ENCODE data around the gene LIPG.

Gene LIPG

DNA sequence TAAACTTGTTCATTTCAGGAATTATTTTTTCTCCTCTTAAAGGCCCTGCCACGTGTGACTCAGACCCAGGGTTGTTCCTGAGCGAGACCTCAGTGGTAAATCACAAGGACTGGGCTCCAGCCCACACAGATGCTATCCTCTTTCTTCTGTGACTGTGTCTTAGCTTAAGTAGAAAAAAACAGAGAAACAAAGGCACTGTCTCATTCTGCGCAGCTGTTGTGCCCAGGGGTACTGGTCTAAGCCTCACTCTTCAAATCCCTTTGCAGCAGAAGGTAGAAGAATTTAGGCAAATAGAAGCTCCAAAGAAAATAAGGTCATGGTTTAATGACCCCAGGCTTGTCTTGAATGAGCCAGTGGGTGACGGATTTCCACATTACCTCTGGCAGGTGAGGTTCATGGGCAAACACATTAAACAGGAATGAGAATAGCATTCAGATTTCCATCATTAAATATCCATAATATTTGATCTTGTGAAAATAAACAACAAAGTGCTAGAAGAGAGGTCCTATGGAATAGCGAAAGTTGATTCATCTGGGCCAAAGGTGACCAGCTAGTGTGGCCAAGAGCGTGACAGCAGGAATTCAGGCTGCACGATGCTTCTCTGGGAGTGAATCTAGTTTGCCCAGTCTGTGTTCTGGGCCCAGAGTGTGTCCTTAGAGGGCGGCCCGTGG is 63.3 kb downstream of the LIPG start:
- Mint-ChIP-seq H3K27me3 (peaks cover 39% of the 10 kb centered on the region), H3K27ac (no peak overlapping the region), H3K4me1 (no peaks in the 10 kb centered on the region), H3K9me3 (peaks cover 3% of the 10 kb centered on the region), H3K4me3 (no peak overlapping the region), H3K36me3 (no peaks in the 10 kb centered on the region)
- ATAC-seq, result no peak

DNA sequence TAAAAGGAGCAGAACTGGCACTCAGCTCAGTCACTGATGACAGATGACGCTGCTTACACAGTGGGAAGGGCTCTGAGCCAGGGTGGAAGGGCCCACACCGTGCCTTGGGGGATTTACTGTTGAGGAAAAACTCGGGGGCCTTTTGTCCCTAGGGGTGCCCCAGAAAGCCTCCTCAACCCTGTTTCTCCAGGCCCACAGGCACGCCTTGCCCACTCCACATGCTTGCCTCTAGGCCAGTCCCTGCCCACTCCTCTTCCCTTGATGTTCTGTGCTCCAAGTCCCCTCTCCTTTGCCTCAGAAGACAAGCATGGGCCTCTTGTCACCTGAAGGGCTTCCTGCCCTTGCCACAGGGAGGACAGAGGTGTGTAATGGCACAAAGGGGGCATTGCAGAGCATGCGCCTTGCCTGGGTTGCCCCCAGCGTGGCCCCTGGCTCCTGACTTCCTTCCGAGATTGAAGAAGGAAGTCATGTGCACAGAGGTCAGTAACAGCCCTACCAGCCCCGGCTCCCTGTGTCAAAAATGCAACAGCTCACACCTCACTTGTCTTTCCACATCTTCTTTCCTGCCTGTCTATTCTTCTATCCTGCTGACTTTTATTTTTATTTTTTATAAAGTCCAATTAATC is 65.1 kb downstream of the LIPG start:
- Mint-ChIP-seq H3K36me3 (no peaks in the 10 kb centered on the region), H3K4me1 (no peaks in the 10 kb centered on the region), H3K27me3 (peaks cover 42% of the 10 kb centered on the region), H3K9me3 (no peaks in the 10 kb centered on the region), H3K4me3 (no peak overlapping the region), H3K27ac (no peak overlapping the region)
- ATAC-seq, result no peak

DNA sequence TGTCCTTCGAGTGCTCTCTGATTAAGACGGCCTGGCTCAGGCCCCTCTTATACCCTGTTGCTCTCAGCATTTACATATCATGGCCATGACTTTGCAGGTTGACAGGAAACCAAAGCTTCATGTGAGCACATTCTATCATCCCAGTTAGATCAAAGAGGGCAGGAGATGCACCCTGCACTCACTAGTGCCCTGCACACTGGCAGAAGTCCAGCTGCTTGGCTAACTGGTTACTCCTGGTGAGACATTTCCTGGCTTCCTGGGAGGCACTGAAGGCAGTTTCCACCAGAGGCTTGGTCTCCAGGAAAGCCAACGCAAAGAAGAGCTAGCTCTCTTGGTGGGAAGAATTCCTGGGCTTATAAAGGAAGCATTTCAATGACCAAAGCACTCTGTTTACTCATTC is 66.3 kb downstream of the LIPG start:
- H3K4me3 Mint-ChIP-seq, result no peak overlapping the region
- peaks cover 37% of the 10 kb centered on the region for H3K27me3 Mint-ChIP-seq
- H3K27ac Mint-ChIP-seq, result no peak overlapping the region
- no peaks in the 10 kb centered on the region for H3K36me3 Mint-ChIP-seq
- H3K4me1 Mint-ChIP-seq, result no peaks in the 10 kb centered on the region
- ATAC-seq, result no peak
- H3K9me3 Mint-ChIP-seq, result no peaks in the 10 kb centered on the region

DNA sequence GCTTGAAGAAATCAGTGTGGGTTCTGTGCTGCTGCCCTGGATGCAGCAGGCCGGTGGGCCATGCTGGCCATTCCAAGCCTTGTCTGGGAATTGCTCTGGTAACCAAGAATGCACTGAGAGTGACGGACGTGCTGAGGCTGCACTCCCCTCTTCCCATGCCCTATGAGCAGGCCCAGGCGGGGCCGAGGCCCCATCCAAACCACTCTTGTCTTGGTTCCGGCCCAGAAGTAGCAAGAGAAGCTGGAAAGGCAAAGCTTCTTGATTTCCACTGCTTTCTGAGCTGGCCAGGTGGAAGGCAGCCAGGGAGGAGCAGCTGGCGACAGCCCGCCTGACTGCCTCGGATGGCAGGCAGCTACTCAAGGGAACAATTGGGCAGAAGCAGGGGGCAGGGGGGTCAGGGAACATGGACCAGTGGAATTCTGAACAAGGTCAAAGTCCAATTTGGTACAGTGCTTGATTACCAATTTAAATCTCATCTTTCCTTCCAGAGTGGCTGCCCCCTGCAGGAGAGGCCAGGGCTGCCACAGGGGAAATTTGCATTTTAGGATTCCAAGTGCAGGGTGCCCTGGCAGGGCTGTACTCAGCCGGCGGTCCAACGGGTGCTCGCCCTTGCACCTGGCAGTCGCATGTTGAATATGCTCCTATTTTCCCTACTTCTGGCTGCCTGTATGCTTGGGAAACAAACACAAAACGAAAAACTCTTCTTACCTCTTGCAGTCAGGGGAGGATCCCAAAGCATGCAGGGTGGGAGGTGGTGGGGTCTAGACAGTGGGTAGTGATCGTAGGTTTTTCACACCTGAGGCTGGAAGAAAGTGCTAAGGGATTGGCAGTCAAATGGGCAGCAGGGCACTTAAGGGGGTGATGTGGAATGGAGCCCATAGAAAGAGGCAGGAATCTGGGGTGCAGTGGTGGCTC is 67.3 kb downstream of the LIPG start:
- Mint-ChIP-seq H3K27me3 (peaks cover 30% of the 10 kb centered on the region), H3K4me1 (no peaks in the 10 kb centered on the region), H3K4me3 (no peak overlapping the region), H3K27ac (no peak overlapping the region), H3K36me3 (no peaks in the 10 kb centered on the region), H3K9me3 (no peaks in the 10 kb centered on the region)
- no peak for ATAC-seq

DNA sequence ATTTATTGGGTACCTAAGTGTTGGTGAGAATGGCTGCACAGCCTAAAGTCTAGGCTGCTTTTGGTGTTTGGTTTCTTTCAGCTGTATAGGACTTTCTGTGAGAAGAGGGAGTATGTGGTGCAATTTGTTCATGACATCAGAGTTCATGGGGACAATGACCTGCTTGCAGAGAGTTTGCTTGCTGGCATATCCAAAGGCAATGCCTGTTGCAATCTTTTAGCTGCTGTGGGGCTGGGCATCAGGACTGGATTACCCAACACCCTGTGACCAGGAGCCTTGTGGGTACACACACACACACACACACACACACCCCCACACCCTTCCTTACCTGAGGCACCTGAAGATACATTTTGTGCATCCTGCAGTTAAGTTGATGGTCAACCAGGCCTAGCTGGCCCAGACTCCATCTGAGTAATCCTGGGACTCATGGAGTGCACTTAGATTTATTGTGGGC is 68.4 kb downstream of the LIPG start:
- H3K36me3 Mint-ChIP-seq, result no peaks in the 10 kb centered on the region
- H3K4me1 Mint-ChIP-seq, result no peaks in the 10 kb centered on the region
- no peak overlapping the region for H3K4me3 Mint-ChIP-seq
- peaks cover 30% of the 10 kb centered on the region for H3K27me3 Mint-ChIP-seq
- H3K27ac Mint-ChIP-seq, result no peak overlapping the region
- ATAC-seq, result no peak
- no peaks in the 10 kb centered on the region for H3K9me3 Mint-ChIP-seq

DNA sequence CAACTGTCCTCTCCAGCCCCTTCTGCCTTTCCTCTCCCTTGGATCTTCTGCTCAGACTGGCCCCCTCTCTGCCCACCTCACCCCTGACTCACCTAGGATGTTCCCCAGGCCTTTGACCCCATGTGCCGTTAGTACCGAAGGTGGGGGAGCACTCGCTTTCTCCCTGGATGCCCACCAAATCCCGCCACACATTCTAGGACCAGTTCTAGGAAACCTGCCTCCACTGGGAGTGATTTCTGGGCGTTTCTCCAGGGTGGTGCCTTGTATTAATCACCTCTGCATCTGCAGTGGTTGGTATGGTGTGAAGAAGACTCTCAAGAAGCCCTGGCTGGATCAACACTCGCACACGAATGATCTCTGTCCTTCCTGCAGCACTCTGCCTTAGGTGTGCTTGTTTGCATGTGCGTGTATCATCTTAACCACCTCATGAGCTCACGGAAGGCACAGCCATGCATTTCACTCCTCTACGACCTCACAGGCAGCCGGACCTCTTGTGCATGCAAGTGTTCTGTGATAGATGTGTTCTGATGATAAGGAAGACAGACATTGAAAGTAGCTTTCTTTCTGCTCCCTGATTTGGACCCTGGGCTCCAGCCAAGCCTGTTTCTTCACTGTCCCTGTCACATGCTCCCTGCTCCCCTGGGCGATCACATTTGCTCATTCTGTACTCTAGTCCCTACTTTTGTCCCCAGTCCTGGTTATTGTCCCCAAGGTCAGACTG is 69.4 kb downstream of the LIPG start:
- H3K4me3 Mint-ChIP-seq, result no peak overlapping the region

DNA sequence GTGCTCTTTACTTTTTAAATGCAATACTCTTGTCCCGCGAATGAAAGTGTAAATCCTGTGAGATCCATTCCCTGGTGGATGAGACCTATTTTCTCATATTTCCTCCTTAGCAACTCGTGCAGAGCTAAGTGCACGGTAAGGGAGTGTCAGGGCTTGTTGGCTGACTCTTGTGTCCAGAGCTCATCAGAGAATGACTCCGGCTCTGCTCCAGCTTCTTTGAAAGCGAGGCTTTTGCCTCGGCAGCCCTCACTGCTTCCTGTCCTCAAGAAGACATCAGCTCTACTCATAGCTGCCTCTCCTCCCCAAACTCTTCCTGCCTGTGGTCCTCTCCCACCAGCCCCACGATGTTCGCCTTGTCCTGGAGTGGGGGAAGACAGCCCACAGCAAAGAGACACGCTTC is 70.7 kb downstream of the LIPG start:
- Mint-ChIP-seq H3K4me1 (no peaks in the 10 kb centered on the region), H3K9me3 (no peaks in the 10 kb centered on the region), H3K27ac (no peak overlapping the region), H3K36me3 (no peaks in the 10 kb centered on the region), H3K4me3 (no peak overlapping the region), H3K27me3 (peaks cover 32% of the 10 kb centered on the region)
- ATAC-seq, result no peak

More for the DNA sequence above, 69.4 kb downstream of the LIPG start:
- Mint-ChIP-seq H3K9me3 (no peaks in the 10 kb centered on the region), H3K36me3 (no peaks in the 10 kb centered on the region), H3K27me3 (peaks cover 30% of the 10 kb centered on the region), H3K4me1 (no peaks in the 10 kb centered on the region), H3K27ac (no peak overlapping the region)
- ATAC-seq, result no peak

DNA sequence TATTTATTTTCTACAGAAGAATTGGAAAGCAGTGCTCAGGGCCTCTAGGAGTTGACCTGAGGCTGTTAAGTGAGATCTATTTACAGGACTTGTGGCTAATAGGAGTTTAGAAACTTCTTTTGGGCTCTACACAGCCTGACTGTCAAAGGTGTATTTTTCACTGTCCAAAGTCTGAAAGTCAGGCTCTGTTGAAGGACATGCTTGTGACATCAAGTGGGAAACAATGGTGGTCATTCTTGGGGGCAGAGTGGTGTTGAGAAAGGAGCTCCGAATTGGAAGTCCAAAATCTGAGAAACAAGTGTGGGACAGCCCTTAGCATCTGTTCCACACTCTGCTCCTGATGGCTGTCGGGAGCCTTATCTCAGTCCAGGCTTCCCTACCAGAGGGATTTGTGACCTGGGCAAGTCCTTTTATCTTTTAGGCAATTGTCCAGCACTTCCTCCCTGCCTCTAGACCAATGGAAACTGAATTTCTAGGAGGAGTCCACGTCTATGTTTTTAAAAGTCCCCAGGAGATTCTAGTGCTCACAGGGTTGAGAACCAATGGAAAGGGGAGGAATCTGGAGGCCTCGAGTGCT is 76.4 kb downstream of the LIPG start:
- no peak overlapping the region for H3K4me3 Mint-ChIP-seq
- ATAC-seq, result no peak

DNA sequence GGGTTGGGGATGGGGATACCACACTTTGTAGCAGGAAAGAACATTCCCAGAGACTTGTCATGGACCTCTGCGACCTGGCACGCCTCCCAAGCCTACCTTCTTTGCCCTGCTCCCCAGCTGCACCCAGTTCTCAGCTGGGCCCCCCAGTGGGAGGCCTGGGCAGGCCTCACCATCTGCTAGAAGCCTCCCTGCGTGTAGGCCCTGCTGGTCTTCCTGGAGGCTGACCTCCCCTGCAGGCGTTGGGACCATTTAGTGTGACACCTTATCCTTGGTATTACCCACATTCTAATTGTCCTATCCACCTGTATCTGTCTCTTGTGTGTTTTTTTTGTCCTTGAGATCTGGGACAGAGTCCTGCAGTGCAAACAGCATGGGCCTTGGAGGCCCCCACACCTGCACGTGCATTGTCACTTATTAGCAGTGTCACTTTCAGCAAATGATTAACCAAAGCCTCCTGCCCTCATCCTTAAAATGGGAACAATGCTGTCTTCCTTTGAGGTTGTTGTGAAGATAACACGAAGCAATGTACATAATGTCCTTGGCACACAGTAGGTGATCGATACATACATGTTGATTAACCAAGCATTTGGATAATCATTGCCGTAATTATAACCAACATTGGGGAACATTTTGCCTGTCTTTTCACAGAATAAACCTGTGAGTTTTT is 77.2 kb downstream of the LIPG start:
- Mint-ChIP-seq H3K4me3 (no peak overlapping the region), H3K36me3 (no peaks in the 10 kb centered on the region), H3K27me3 (peaks cover 37% of the 10 kb centered on the region), H3K4me1 (no peaks in the 10 kb centered on the region), H3K27ac (no peak overlapping the region), H3K9me3 (no peaks in the 10 kb centered on the region)
- ATAC-seq, result no peak

More for the DNA sequence above, 76.4 kb downstream of the LIPG start:
- H3K9me3 Mint-ChIP-seq, result no peaks in the 10 kb centered on the region
- no peaks in the 10 kb centered on the region for H3K4me1 Mint-ChIP-seq
- H3K27ac Mint-ChIP-seq, result no peak overlapping the region
- H3K36me3 Mint-ChIP-seq, result no peaks in the 10 kb centered on the region
- H3K27me3 Mint-ChIP-seq, result peaks cover 30% of the 10 kb centered on the region

DNA sequence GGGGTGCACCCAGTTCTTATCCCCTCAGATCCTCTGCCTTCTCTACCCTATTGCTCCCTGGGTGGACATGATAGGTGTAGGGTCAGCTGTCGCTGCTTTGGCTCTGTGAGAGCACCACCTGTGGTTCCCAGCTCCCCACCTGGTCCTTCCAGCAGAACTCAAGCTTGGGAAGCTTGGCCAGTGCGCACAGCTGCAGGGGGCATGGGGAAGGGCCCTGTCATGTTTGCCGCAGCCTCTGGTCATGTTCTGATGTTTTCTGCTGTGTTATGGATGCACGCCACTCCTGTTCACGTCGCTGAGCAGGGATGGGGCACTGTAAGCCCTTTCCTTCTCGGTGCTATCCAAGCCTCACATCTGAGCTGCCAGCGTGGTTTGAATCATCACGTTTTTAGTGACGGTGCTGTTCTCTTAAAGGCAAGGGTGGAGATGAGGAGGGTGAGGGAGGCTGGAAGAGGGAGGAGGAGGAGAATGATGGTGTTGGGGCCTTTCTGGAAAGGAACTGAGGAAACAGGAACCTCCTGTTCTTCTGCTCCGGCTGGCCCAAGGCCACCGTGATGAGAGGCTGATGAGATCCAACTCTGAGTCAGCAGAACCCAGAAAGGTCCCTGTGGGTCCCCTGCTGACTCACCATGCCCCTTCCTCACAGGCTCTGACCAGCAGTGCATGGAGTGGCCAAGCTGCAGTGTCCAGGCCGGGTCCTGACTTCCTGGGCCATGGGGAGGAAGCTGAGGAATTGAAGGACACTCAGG is 78.0 kb downstream of the LIPG start:
- Mint-ChIP-seq H3K27me3 (peaks cover 45% of the 10 kb centered on the region), H3K4me3 (no peak overlapping the region), H3K9me3 (no peaks in the 10 kb centered on the region), H3K27ac (no peak overlapping the region), H3K4me1 (no peaks in the 10 kb centered on the region), H3K36me3 (no peaks in the 10 kb centered on the region)
- ATAC-seq, result no peak

DNA sequence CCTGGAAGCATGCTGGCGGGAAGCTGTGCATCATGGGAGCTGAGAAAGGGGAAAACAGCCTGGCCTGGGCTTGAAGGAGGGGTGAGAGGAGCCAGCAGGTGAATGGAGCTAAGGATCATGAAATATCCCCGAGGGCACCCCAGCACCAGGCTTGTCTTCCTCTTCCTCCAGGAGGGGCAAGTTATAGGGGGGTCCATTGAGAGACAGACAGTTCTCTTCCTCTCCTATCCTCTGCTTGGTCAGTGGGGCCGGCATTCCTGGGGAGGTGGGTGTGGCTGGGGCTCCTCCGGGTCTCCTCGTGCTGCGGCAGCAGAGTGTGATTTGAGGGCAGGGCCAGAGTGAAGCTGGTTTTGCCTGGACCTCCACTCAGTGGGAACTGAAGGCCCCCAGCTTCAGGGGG is 78.9 kb downstream of the LIPG start:
- Mint-ChIP-seq H3K36me3 (no peaks in the 10 kb centered on the region), H3K4me3 (no peak overlapping the region), H3K27ac (no peak overlapping the region), H3K9me3 (no peaks in the 10 kb centered on the region), H3K27me3 (peaks cover 48% of the 10 kb centered on the region), H3K4me1 (no peaks in the 10 kb centered on the region)
- no peak for ATAC-seq

DNA sequence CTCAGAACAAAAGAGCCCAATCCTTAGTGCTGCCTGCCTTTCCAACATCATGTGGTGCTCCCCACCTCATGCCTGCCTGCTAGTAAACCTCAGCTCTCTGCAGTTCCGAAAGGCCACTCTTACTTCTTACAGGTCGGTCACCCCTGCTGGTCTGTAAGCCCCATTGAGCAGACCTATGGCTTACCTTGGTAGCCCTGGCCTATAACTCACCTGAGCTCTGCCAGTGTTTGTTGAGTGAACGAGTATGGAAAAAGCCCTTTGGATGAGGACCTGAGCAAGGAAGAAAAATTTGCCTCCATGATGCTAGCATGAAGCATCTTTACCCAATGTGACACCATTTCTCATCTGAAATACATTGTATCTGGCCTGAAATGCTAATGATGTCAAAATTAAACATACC is 83.3 kb downstream of the LIPG start:
- H3K4me3 Mint-ChIP-seq, result no peak overlapping the region
- ATAC-seq, result no peak
- H3K36me3 Mint-ChIP-seq, result no peaks in the 10 kb centered on the region
- H3K4me1 Mint-ChIP-seq, result no peaks in the 10 kb centered on the region
- no peak overlapping the region for H3K27ac Mint-ChIP-seq
- H3K9me3 Mint-ChIP-seq, result no peaks in the 10 kb centered on the region
- peaks cover 34% of the 10 kb centered on the region for H3K27me3 Mint-ChIP-seq

DNA sequence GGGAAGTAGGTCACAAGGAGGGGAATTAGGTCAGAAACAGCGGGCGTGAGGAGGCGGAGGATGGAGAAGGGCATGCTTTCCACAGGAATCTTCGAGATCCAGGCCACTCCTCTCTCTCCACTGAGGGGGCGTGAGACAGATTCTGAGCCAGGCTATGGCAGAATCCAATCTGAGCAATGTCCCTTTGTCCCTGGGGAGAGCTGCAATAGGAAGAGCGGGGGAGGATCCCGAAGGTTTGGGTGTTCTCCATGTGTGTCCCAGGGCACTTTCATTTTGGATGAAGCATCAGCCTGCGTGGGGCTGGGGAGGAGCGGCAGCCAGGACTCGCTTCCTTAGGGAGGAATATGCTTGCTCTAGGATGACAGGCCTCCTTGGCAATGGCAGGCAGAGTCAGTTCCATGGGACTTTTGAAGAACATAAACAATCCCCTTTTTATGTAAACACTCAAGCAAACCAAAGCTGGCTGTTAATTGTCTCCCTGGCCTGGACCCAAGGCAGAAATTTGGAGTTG is 84.0 kb downstream of the LIPG start:
- H3K36me3 Mint-ChIP-seq, result no peaks in the 10 kb centered on the region

DNA sequence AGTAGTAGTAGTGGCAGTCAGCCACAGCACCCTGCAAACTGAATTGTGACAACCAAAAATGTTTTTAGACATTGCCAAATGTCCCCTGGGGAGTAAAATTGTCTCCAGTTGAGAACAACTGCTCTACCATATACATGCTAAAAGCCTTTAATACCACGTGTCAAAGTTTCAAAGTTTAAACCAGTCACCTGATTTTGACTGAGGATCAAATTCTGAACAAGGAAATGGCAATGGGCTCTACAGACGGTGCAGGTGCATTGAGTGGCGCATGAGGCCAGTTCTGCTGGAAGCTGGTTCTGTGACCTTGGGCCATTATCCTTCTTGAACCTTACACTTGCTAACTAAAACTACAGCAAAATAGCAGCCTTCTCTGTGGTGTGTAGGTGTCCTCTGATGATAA is 85.0 kb downstream of the LIPG start:
- H3K27me3 Mint-ChIP-seq, result peaks cover 21% of the 10 kb centered on the region
- no peaks in the 10 kb centered on the region for H3K4me1 Mint-ChIP-seq
- no peak overlapping the region for H3K27ac Mint-ChIP-seq
- H3K9me3 Mint-ChIP-seq, result no peaks in the 10 kb centered on the region
- ATAC-seq, result no peak
- no peaks in the 10 kb centered on the region for H3K36me3 Mint-ChIP-seq
- H3K4me3 Mint-ChIP-seq, result no peak overlapping the region

More for the DNA sequence above, 84.0 kb downstream of the LIPG start:
- no peaks in the 10 kb centered on the region for H3K9me3 Mint-ChIP-seq
- no peaks in the 10 kb centered on the region for H3K4me1 Mint-ChIP-seq
- no peak overlapping the region for H3K4me3 Mint-ChIP-seq
- ATAC-seq, result no peak
- peaks cover 27% of the 10 kb centered on the region for H3K27me3 Mint-ChIP-seq
- no peak overlapping the region for H3K27ac Mint-ChIP-seq

All from stimulated activated memory B cell treated with anti-CD40 and anti-IgM and Interleukin-4, amounts not matched to agents 10 μg/mL and 1 μg/mL and 100 μg/mL, for 72 hours (primary cell).